Activated T-cell treated with anti-CD3 and anti-CD28 coated beads, Interleukin-2, amount 50 U/mL, for 72 hours (primary cell): ENCODE measurements around the gene ATP9B. TPM values are rescaled to one million over a fixed set of nuclear protein-coding genes. Genes with fewer than 3 reads are reported as not detected.
"Not testable (repeated sequence)": the region's sequence is repeated elsewhere in the genome, so short reads cannot be mapped to it uniquely, and the experiment has no call there.

ENCODE experiments used
- ATAC-seq, 2 donors: fragments of 150-1000 bp; cut with Tn5 transposase; replicated peaks in 1 of 2; 2 replicates each; pipeline ENCODE4 v1.10.0; 2021; ENCODE audit warnings: moderate library complexity in 2 of 2, mild to moderate bottlenecking in 1 of 2
- DNase-seq, 2 donors: peaks; one replicate each; pipeline ENCODE4 v3.0.0; 2021 to 2022; ENCODE audit warnings: mixed read lengths in 1 of 2
- H3K27ac Mint-ChIP-seq: one replicate; pipeline ENCODE4 v1.8.0; 2022; ENCODE audit warnings: mild to moderate bottlenecking, moderate library complexity, mixed read lengths
- H3K27me3 Mint-ChIP-seq: one replicate; pipeline ENCODE4 v1.8.0; 2022; ENCODE audit warnings: low read depth, mixed read lengths
- H3K36me3 Mint-ChIP-seq, 2 donors: one replicate each; pipeline ENCODE4 v1.8.0; 2022; ENCODE audit warnings: mixed read lengths in 2 of 2, mild to moderate bottlenecking in 1 of 2; ENCODE audit not compliant: insufficient read depth in 2 of 2
- H3K4me1 Mint-ChIP-seq: one replicate; pipeline ENCODE4 v1.8.0; 2022; ENCODE audit warnings: low read depth, mixed read lengths
- H3K4me3 Mint-ChIP-seq, 2 donors: one replicate each; pipeline ENCODE4 v1.8.0; 2022; ENCODE audit warnings: mild to moderate bottlenecking in 2 of 2, mixed read lengths in 2 of 2, moderate library complexity in 2 of 2
- H3K9me3 Mint-ChIP-seq, 2 donors: one replicate each; pipeline ENCODE4 v1.8.0; 2022; ENCODE audit warnings: mixed read lengths in 2 of 2
- total RNA-seq, 2 donors: library from RNA; stranded (reverse); gene quantifications; one replicate each; pipeline ENCODE4 v1.2.3, GENCODE V29; 2022

Gene ATP9B
- total RNA-seq, 2 donors from 2014 or later: 24.1 TPM

DNA sequence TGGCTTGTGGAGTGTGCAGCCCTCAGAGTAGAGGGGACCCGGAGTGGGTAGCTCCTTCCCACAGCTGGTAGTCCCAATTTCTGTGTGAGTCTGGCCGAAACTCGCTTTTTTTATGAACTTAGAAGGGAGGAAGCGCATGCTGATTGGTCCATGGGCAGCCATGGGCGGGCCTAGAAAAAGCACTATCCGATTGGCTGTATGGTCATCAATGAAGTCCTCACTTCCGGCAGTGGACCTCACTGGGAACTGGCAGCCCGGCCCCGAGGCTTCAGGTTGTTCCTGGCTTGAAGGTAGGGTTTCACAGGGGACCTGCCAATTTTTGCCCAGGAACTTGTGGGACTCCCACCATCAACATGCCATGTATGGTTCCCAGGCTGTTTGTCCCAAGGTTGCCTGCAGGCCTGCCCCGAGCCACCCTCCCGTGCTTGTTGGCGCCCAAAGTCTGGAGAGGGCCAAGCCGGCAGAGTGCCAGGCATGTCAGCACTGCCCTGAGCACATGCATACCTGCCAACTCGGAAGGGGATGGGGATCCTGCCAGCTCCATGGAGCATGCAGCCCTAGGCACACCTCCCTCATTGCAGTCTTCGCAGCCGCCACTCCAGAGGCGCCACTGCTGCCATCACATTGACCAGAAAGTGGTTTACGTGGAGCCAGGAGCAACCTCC, 98.5 kb downstream of the ATP9B start:
- Mint-ChIP-seq H3K4me3 (no peak overlapping the region), H3K36me3 (no peaks in the 10 kb centered on the region), H3K9me3 (no peaks in the 10 kb centered on the region), H3K27ac (no peak overlapping the region), H3K27me3 (no peaks in the 10 kb centered on the region), H3K4me1 (no peaks in the 10 kb centered on the region)
- DNase-seq: no peak
- no peak for ATAC-seq

DNA sequence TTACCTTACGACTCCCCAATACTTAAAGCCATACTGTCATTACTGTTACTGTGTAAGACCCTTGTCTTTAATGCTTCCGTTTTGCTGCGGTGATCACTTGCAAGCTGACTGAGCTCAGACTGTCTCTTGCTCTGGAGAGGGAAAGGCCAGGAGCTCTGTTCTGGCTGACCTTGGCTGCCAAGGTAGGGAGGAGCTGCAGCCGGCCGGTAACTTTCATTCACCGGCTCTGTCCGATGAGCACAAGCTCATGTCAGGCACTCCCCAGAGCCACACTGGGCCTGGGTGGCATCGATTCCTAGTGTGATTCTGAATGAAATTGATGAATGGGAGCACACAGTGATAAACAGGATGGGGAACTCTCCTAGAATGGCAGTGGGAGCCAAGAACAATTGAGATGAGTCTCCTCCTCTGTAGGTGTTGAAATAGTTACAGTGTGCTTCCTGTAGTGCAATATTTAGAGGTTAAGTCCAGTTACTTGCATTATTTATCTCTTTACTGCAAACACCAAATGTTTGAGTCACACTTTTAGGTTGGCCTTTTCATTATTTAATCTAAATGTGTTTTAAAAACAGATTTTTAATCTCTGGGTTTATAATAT, 100.9 kb downstream of the ATP9B start:
- no peak for ATAC-seq
- Mint-ChIP-seq H3K4me3 (no peak overlapping the region), H3K27me3 (no peaks in the 10 kb centered on the region), H3K36me3 (no peaks in the 10 kb centered on the region), H3K27ac (no peak overlapping the region), H3K9me3 (no peaks in the 10 kb centered on the region), H3K4me1 (no peaks in the 10 kb centered on the region)
- DNase-seq: no peak

DNA sequence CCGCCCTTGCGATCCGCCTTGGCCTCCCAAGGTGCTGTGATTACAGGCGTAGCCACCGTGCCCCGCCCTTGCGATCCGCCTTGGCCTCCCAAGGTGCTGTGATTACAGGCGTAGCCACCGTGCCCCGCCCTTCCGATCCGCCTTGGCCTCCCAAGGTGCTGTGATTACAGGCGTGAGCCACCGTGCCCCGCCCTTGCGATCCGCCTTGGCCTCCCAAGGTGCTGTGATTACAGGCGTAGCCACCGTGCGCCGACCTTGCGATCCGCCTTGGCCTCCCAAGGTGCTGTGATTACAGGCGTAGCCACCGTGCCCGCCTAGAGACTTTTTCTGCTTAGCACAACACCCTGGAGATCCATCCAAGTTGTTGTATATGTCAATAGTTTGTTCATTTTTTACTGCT, 103.1 kb downstream of the ATP9B start:
- not testable (repeated sequence) for H3K36me3 Mint-ChIP-seq, H3K4me3 Mint-ChIP-seq, DNase-seq, H3K9me3 Mint-ChIP-seq, H3K27me3 Mint-ChIP-seq, ATAC-seq, H3K4me1 Mint-ChIP-seq, H3K27ac Mint-ChIP-seq

DNA sequence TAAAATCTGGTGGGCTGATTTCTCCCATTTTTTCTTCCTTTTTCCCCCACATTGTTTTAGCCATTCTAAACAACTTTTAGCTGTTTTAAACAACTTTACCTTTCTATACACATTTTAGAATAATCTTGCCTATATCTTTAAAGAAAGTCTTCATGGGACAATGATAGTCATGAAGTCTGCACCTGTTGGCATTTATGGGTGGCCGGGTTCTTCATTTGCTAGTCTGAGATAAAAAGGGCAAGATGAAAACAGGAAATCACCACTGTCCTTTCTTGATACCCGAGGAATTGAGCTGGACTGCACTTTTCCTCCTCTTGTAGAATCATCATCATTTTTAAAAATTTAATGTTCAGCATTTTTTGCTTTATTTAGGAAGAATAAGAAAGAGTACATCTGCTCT, 104.5 kb downstream of the ATP9B start:
- peaks cover 0 to 2% of the 10 kb centered on the region in 2 donors for H3K36me3 Mint-ChIP-seq
- no peaks in the 10 kb centered on the region for H3K4me1 Mint-ChIP-seq
- no peaks in the 10 kb centered on the region for H3K9me3 Mint-ChIP-seq
- no peak for ATAC-seq
- no peaks in the 10 kb centered on the region for H3K27me3 Mint-ChIP-seq
- DNase-seq: no peak
- H3K4me3 Mint-ChIP-seq: no peak overlapping the region
- peak overlapping the region; percentile 40 for H3K27ac Mint-ChIP-seq

DNA sequence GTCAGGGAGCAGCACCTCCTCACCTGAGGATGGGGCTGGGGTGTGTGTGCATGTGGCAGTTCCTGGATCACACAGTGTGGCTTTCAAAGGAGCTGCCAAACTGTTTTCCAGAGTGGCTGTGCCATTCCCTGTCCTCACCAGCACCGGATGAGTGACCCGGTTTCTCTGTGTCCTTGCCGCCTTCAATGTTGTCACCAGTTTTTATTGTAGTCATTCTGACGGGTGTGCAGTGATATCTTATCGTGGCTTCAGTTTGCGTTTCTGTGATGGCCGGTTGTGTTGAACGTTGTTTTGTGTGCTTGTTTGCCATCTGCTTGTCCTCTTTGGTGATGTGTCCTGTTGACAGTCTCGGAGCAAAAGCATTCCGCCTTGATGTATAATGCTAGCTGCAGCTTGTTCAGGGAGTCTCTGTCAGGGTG, 108.9 kb downstream of the ATP9B start:
- Mint-ChIP-seq H3K36me3 (peaks cover 0 to 3% of the 10 kb centered on the region in 2 donors), H3K27ac (no peak overlapping the region), H3K4me1 (no peaks in the 10 kb centered on the region), H3K9me3 (no peaks in the 10 kb centered on the region), H3K27me3 (no peaks in the 10 kb centered on the region), H3K4me3 (no peak overlapping the region)
- DNase-seq: no peak
- no peak for ATAC-seq

DNA sequence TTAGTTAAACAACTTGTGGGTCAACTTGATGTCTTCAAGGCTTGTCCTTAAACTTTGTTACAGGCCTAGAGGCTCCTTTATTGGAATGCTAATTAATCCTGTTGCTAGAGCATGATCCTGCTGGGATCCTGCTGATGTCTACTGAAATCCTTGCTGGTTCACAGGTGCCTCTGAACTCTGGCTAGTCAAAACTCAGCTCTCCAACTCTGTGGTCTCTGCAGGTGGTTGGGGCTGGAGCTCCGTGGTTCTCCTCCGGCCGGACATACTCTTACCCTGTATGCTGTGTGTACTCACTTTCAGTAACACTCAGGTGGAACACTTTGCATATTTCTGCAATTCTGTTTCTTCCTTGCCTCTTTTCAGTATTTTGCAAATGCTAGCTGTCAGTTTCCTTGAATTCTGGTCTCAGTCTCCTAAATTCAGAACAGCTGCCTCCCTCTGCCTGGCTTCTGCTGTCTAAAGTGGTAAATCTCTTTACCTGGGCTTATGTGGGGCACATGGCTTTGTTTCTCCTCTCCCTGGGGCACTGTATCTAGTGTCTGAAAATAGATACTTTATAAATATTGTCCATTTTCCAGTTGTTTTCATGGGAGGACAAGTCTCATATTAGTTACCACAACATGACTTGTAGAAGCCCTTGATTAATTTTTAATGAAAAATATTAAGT, 113.0 kb downstream of the ATP9B start:
- no peak overlapping the region for H3K27ac Mint-ChIP-seq
- ATAC-seq (no peak), DNase-seq (no peak)
- no peak overlapping the region for H3K4me3 Mint-ChIP-seq
- no peaks in the 10 kb centered on the region for H3K27me3 Mint-ChIP-seq
- no peaks in the 10 kb centered on the region for H3K9me3 Mint-ChIP-seq
- H3K4me1 Mint-ChIP-seq: peaks cover 5% of the 10 kb centered on the region
- peaks cover 0 to 2% of the 10 kb centered on the region in 2 donors for H3K36me3 Mint-ChIP-seq

DNA sequence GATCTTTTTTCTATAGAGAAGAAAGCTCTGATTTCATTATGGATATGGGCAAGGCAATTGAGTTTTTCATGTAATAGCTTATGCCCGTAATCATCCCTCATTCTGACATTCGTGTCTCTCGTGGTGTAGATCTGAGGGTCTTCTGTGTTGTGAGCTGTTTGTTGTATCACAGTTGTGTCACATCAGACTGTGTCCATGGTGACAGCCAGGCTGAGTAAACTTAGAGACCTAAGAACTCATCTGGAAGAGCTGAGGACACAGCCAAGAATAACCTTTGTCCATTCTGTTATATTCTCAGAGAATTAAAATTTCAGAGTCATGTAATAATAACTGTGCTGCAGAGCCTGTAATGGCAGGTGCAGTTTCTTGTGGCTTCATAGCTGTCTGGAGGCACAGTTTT, 116.5 kb downstream of the ATP9B start:
- H3K4me1 Mint-ChIP-seq: peaks cover 5% of the 10 kb centered on the region
- no peak for DNase-seq
- H3K9me3 Mint-ChIP-seq: no peaks in the 10 kb centered on the region
- ATAC-seq: no peak
- no peak overlapping the region for H3K4me3 Mint-ChIP-seq
- H3K36me3 Mint-ChIP-seq: peaks cover 0 to 1% of the 10 kb centered on the region in 2 donors
- H3K27ac Mint-ChIP-seq: no peak overlapping the region
- H3K27me3 Mint-ChIP-seq: no peaks in the 10 kb centered on the region

DNA sequence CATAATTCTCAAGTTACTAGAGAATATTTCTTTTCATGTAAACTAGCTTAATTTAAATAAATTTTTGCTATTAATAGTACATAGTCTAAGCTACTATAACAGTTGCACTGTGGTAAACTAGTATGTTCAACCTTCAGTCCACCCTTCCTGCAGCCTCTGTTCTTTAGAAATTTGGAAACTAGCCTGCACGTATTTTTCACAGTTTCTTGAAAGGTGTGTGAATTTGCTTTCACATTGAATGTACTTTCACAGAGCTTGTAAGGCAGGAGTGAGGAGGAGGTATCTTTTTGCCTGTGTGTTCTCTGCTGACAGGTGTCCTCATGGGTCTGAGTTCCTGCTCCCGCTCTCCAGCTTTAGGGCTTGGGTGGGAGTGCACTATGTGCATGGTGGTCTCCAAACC, 117.5 kb downstream of the ATP9B start:
- Mint-ChIP-seq H3K36me3 (peaks cover 3% of the 10 kb centered on the region in 2 donors), H3K4me3 (no peak overlapping the region), H3K27ac (no peak overlapping the region), H3K4me1 (peaks cover 7% of the 10 kb centered on the region), H3K27me3 (no peaks in the 10 kb centered on the region), H3K9me3 (no peaks in the 10 kb centered on the region)
- no peak for DNase-seq
- no peak for ATAC-seq

DNA sequence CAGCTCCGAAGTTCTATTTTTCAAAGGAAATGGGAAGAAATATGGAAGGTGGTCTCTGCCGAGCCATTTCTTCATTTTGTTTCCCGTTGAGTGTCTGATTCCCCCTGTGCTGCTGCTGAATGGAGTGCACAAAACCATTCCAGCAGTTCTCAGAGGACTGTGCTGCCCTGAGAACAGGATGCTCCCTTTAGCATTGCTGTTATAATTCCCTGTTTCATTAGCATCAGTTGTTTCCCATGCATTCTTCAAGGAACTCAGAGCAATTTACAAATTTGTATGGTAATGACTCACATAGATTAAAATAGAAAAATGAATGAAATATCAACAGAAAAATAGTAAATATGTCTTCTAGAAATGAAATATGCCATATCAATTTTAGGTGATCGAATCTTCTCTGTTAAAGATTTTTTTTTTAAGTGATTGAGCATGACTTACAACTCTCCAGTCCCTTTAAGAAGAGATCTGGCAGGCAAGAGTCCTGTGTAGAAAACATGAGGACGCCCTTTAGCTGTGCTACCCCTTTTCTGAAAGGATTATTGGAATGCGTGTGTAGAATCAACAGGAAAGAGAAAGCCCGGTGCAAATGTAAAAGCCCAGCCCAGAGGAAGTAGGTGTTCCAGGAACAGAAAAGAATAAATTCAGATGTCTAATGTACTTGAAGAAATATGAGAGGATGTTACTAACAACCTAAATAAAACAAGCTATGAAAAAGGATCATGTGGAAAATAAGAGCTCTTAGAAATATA, 118.5 kb downstream of the ATP9B start:
- Mint-ChIP-seq H3K9me3 (no peaks in the 10 kb centered on the region), H3K4me3 (no peak overlapping the region), H3K27me3 (no peaks in the 10 kb centered on the region), H3K27ac (no peak overlapping the region), H3K4me1 (peaks cover 14% of the 10 kb centered on the region), H3K36me3 (peaks cover 4 to 5% of the 10 kb centered on the region in 2 donors)
- DNase-seq: no peak
- no peak for ATAC-seq

DNA sequence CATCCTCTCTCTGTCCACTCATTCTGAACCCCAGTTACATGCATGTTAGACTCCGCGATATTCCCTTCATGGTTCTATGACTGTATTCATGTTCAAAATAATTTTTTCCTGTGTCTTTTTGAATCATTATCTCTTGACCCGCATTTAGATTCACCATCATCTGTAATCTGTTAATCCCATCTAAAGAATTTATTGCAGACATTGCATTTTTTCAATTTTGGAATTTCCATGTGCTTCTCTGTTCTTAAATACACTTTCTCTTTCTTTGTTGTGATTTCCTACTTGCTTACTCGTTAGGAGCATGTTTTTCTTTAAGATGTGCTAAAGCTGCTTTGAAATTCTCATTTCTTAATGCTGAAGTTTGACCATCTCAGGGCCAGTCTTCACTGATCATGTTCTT, 122.2 kb downstream of the ATP9B start:
- Mint-ChIP-seq H3K36me3 (peaks cover 4 to 5% of the 10 kb centered on the region in 2 donors), H3K4me3 (no peak overlapping the region), H3K27me3 (no peaks in the 10 kb centered on the region), H3K4me1 (peaks cover 14% of the 10 kb centered on the region), H3K9me3 (no peaks in the 10 kb centered on the region), H3K27ac (no peak overlapping the region)
- ATAC-seq (no peak), DNase-seq (no peak)

DNA sequence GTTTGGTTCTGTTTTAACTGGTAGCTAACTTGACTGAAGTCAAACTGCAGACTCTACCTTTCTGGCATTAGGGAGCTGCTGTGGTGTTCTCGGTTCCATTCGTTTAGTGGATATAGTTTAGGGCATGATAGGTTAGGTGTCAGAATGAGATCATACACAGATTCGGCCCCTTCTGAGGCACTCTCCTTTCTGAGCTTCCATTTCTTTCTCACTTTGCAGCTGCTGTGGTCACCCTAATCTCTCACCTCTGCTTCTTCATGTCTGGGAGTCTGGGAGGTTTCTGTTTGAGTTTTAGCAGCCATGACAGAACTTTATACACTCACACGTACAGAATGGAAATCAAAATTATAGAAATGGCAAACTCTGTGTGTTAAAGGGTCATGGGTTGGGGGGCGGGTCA, 122.8 kb downstream of the ATP9B start:
- H3K36me3 Mint-ChIP-seq: peaks cover 4 to 5% of the 10 kb centered on the region in 2 donors
- no peaks in the 10 kb centered on the region for H3K9me3 Mint-ChIP-seq
- H3K27me3 Mint-ChIP-seq: no peaks in the 10 kb centered on the region
- ATAC-seq: peak; percentile 39 to 58
- no peak overlapping the region for H3K4me3 Mint-ChIP-seq
- no peak overlapping the region for H3K27ac Mint-ChIP-seq
- H3K4me1 Mint-ChIP-seq: peaks cover 10% of the 10 kb centered on the region
- DNase-seq: no peak

DNA sequence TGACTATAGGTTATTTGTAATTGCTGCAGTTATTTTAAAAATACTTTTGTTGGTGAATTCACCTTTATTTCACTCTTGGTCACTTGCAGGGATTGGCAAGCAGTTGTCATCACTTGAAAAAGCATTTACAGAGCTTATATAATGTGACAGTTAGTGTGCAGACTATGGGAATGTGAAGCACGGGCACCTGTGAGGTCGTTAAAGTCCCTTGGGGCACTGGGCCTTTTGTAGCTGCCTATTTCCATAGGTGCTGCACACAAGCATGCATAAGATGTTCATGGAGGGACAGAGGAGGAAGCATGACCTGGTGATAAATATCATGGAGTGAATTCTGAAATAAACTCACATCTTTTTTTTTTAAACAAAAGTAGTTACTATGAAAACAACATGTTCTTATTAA, 124.6 kb downstream of the ATP9B start:
- Mint-ChIP-seq H3K27ac (no peak overlapping the region), H3K9me3 (no peaks in the 10 kb centered on the region), H3K36me3 (peaks cover 4 to 5% of the 10 kb centered on the region in 2 donors), H3K27me3 (no peaks in the 10 kb centered on the region), H3K4me1 (peaks cover 9% of the 10 kb centered on the region), H3K4me3 (no peak overlapping the region)
- DNase-seq (no peak), ATAC-seq (no peak)
